ENCODE results near the gene PLD6.

- TF ChIP-seq POLR2A (IDR thresholded peaks at IDR 0.05) (peak in 1 of 2 donors; percentile 57), EP300 (IDR thresholded peaks at IDR 0.05) (peak; percentile 10 to 53)
Observed at GRCh38 chr17:17206124-17206912, at the start of gene PLD6.

Measured in tibial nerve (tissue), 3 donors.